HG03521 (cell line): ENCODE measurements around the gene BICDL2.
"Not testable (repeated sequence)": the region's sequence is repeated elsewhere in the genome, so short reads cannot be mapped to it uniquely, and the experiment has no call there.

Experiments
- ATAC-seq: cut with Tn5 transposase; IDR thresholded peaks from one replicate; pipeline ENCODE4 v1.9.1; 2021; ENCODE audit warnings: mild to moderate bottlenecking, moderate library complexity; ENCODE audit not compliant: unreplicated experiment

BICDL2 gene

DNA sequence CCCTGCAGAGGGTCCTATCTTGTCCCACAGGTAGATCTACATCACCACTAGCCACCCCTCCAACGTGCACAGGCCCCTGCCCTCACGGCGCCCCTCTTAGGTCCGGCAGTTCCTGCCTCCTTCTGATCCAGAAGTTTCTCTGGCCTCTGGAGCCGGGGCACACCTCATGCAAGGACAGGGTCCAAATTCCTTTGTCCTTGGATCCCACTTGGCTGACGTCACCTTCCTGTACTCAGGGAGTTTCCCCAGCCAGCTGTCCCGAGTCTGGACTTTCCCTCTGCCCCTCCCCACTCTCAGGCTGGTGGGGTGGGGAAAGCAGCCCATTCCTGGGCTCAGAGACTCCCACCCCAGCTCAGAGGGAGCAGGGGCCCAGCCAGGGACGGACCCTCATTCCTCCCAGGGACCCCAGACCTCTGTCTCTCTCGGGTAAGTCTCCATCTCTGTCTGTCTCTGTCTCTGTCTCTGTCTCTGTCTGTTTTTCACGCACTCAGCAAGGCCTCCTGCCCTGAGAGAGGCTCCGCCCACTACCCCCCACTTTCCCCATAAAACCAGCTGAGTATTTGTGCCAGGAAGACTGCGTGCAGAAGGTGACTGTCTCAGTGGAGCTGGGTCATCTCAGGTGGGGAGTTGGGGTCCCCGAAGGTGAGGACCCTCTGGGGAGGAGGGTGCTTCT is 28.5 kb upstream of the BICDL2 start, which contains the start of gene IL32:
TSS of gene IL32 (plus strand) at position 572 of the 673 bp plus-strand sequence. CDS start 172 bp downstream, outside the sequence.
- no peak for ATAC-seq

DNA sequence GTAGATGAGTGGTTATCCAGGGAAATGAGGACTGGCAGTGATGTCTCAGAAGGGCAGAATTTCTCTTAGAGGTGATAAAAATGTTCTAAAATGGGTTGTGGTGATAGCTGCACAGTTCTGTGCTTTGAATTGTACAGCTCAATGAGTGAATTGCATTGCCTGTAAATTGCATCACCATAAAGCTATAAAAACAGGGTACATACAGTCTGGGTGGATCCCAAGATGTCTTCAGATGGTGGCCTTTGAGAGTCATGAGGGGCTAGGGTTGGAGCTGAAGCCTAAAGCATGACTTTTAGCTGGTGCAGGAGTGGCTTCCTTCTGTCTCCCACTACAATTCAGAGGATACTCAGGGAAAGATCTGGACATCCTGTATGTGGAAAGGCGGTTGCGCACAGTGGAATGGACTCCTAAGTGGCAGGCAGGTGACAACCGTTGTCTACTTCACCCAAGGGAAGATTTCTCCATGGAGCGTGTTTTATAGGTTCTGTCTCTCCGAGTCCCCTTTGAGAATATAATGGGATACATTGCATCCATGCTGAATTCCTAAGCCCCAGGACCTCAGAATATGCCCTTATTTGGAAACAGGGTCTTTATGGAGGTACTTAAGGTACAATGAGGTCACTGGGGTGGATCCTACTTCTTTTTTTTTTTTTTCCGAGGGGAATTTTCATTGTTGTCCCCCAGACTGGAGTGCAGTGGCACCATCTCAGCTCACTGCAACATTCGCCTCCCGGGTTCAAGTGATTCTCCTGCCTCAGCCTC is 27.1 kb upstream of the BICDL2 start:
- ATAC-seq: no peak

- ATAC-seq: no peak
Observed at GRCh38 chr16:3062553-3062952, 25.8 kb upstream of the BICDL2 start.

DNA sequence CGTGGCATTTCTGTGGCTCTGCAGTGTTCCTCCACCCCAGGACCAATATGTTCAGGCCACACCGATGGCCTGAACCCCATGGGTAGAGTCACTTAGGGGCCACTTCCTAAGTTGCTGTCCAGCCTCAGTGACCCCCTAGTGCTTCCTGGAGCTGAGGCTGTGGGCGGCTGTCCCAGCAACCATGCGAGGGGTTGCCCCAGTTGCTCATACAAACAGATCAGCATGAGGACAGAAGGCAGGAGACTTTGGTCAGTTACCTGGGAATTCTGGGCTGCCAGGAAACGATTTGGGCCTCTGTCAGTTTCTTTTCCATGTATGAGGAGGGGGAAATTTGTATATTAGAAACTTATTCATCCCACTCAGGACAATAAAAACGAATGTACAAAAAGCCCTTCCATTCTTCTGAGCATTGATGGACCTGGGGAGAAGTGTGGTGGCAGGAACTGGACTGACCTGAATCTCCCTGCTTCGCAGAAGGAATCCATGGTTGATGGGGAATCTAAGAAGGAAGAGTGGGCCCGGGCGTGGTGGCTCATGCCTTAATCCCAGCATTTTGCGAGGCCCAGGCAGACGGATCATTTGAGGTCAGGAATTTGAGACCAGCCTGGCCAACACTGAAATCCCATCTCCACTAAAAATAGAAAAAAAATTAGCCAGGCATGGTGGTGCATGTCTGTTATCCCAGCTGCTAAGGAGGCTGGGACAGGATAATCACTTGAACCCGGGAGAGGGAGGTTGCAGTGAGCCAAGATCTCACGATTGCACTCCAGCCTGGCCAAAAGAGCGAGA is 23.8 kb upstream of the BICDL2 start:
- no peak for ATAC-seq

- ATAC-seq: peak; percentile 2
Observed at GRCh38 chr16:3059723-3060242, 23.0 kb upstream of the BICDL2 start.

GRCh38 chr16:3059041-3059722 is 22.4 kb upstream of the BICDL2 start:
- peak; percentile 70 for ATAC-seq

- ATAC-seq: peak; percentile 17
Observed at GRCh38 chr16:3058139-3059030, 21.6 kb upstream of the BICDL2 start.

- no peak for ATAC-seq
Observed at GRCh38 chr16:3057181-3058138, 20.7 kb upstream of the BICDL2 start.

GRCh38 chr16:3056336-3057180 is 19.8 kb upstream of the BICDL2 start:
- ATAC-seq: no peak

DNA sequence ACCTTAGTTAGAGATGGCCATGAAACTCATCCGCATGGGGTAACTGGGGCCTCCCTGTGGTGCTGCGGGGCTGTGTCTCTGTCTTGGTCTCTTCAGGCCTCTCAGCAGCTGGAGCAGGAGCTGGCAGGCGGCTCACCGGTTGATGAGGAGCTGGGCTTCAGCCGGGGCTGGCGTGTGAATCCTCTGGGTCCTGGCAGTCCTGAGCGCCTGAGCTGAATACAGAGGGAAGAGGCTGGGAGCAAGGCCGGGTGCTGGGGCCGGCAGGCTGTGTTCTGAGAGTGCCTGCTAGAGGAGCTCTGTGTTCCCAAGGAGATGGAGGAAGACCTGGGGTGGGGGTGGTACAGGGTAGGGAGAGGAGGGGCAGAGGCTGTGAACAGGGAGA is 19.0 kb upstream of the BICDL2 start:
- ATAC-seq: not testable (repeated sequence)

DNA sequence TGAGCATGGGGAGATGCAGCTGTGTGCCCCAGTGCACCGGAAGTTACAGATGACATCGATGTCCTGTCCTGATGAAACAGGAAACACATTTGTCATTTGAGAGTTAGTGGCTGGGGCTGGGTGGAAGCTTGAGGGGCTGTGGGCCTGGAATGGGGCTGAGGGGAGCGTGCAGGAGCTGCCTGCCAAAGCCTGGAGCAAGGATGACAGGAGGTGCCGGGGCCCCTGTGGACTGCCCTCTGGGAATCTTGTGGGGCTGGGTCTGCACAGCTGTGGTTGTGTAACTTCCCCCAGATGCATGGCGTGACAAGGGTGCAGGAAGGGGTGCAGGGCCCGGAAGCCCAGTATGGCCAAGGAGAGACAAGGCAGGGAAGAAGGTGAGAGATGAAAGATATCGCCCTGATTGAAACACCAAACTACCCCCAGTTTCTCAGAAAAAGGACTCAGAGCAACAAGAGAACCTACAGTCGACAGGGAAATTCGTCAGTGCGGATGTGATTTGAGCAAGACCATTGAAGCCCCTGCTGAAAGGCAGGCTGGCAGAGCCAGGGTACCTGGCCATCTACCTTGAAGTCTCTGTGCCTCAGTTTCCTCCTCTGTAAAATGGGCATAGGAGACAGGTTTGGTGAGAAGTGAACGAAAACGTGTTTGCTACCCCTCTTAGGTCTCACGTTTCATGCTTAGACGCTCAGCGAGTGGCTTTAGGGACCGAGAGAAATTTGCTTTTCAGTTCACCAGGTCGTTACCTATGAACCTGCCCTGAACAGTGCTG is 18.4 kb upstream of the BICDL2 start:
- no peak for ATAC-seq

GRCh38 chr16:3053330-3053710 is 16.6 kb upstream of the BICDL2 start:
- not testable (repeated sequence) for ATAC-seq

GRCh38 chr16:3052571-3053329 is 16.0 kb upstream of the BICDL2 start:
- ATAC-seq: not testable (repeated sequence)

GRCh38 chr16:3051494-3051893 is 14.8 kb upstream of the BICDL2 start:
- no peak for ATAC-seq

GRCh38 chr16:3051009-3051408 is 14.3 kb upstream of the BICDL2 start:
- no peak for ATAC-seq

DNA sequence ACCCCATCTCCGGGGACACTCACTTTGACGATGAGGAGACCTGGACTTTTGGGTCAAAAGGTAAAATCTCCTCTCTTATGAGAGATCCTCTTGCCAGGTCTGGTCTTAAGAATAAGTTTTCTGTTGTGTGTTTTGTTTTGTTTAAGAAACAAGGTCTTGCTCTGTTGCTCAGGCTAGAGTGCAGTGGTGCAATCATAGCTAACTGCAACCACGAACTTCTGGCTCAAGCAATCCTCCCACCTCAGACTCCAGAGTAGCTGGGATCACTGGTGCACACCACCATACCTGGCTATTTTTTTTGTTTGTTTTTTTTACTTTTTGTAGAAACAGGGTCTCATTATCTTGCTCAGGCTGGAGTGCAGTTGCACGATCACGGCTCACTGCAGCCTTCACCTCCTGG is 13.7 kb upstream of the BICDL2 start:
- ATAC-seq: no peak
